GM19463 (cell line): ENCODE results near the gene CCDC121.
"Not testable (repeated sequence)": the region's sequence is repeated elsewhere in the genome, so short reads cannot be mapped to it uniquely, and the experiment has no call there.

Experiments
- ATAC-seq: cut with Tn5 transposase; IDR thresholded peaks from one replicate; pipeline ENCODE4 v1.9.1; 2021; ENCODE audit warnings: mild to moderate bottlenecking, moderate library complexity; ENCODE audit not compliant: unreplicated experiment

Gene CCDC121

DNA sequence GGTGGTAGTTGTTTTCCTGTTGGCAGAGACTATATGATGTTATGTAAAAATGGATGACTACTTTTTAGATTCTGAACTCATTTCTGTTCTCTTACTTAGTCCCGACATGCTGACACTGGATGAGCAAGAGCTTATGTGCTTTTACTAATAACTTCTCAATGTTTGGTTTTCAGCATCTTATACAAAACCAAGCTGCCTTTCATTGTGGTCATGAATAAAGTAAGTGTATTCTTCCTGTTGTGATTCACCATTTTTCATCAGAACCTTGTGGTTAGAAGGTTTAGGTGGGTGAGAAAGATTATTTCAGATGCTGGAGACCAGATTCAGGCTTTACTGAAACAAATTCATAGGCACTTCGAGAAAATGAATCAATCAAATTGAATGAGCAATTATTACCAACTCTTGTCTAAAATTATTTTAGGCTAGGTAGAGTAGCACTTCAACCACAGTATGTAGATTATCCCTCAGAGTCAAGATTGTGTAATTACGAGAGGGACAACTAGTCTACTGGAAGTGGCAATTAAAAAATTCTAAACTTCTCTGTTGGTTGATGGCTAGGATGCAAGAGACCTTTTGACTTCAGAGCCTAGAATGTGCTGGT lies 9.3 kb upstream of the CCDC121 start:
- ATAC-seq = no peak

DNA sequence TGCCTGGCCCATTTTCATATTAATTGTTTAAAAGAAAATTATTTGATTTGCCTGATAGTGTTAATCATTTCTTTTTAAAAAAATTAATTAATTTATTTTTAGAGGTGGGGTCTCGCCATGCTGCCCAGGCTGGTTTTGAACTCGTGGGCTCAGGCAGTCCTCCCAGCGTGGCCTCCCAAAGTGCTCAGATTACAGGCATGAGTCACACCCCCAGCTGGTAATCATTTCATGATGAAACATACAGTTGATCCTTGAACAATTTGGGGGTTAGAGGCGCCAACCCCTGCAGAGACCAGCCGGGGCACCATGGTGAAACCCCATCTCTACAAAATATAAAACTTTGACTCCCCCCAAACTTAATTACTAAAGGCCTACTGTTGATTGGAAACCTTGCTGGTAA lies 8.0 kb upstream of the CCDC121 start:
- no peak for ATAC-seq

DNA sequence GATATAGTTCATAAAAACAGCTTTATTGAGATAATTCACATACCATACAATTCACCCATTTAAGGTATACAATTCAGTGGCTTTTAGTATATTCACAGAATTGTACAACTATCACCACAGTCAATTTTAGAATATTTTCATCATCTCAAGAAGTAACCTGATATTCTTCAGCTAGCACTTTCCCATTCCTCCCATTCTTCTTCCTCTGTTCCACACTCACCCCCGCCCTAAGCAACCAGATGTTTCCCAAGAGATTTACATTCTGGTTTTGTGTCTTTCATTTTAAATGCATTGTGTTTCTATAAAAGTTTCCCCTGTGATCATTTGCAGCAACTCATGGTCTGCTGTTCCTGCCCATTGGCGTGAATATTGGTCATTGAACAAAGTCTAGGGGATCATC lies 5.5 kb upstream of the CCDC121 start:
- no peak for ATAC-seq

DNA sequence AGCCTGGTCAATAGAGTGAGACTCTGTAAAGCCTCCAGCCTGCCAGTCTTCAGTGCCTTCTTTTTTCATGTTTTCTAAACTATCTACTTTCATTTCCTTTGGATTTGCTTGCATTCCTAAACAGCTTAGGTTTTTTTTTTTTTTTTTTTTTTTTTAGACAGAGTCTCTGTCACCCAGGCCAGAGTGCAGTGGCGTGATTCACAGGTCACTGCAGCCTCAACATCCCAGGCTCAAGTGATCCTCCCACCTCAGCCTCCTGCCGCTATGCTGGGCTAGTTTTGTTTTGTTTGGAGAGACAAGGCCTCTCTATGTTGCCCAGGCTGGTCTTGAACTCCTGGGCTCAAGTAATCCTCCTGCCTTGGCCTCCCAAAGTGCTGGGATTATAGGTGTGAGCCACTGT lies 1.4 kb upstream of the CCDC121 start:
- not testable (repeated sequence) for ATAC-seq

DNA sequence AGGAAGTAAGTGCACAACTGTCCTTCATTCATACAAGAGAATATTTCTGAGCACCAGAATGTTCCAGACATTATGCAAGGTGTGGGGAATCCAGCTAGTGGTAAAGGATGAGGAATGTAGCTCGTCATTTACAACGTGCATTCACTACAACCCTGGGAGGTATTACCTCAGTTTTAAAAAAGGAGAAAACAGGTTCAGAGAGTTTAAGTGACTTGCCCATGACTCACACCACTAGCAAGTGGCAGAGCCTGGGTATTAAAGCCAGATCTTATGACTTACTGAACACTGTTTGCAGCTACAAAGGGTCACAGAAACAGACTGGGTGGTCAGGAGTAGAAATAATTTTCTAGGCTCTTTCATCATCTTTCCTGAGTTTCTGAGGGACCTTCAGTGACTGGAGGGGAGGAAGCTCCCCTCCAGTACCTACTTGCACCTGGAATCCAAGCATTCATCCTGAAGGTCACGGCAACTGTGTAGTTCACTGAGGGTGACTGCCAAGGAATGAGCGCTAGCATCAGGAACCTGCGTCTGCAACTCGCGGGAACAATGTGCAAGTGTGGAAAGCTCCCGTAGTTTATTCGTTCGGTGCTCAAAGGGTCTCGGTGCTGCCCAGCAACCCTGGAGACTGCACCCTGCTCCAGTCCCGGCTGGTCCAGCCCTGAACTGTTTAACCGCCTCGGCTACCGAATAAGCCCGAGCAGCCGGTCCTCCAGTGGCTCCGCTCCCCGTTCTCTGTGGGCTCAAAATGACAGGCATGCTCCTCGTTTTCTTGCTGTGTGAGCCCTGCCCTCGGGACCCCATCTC lies 647 bp downstream of the CCDC121 start:
- ATAC-seq = peak; percentile 19

DNA sequence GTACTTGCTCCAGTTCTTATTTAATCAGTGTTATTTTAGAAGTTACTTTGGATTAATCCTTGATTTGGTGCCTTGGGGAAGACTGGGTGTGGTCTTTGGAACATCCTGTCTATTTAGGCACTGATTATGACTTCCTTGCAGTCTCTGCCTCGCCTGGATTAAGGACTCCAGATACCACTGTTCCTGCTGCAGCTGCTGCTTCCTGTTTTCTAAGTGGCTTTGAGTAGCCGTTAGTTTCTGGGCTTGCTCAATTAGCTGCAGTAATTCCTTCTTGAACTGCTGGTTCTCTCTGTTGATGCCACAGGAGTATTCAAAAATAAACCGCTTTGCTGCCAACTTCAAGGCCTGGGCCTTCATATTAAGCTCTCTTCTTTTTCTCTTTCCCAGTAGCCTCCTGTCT lies 1.9 kb downstream of the CCDC121 start:
- not testable (repeated sequence) for ATAC-seq

DNA sequence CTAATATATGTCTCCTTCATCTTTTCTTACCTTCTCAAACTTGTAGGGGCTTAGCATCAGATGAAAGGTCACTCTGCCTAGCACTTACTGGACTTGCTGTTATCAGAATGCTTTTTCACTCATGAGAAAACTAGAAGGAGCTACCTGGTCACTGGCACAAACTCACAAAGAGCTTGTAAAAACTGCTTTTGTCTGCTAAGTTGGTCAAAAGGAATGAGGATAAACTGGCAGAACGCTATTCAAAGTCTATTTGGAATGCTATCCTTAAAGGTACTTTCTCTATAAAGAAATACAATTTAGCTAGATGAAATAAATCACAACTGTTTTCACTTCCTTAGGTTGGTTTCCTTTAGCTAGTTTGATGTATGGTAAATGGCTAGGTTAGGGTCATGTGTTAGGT lies 2.5 kb downstream of the CCDC121 start:
- not testable (repeated sequence) for ATAC-seq

DNA sequence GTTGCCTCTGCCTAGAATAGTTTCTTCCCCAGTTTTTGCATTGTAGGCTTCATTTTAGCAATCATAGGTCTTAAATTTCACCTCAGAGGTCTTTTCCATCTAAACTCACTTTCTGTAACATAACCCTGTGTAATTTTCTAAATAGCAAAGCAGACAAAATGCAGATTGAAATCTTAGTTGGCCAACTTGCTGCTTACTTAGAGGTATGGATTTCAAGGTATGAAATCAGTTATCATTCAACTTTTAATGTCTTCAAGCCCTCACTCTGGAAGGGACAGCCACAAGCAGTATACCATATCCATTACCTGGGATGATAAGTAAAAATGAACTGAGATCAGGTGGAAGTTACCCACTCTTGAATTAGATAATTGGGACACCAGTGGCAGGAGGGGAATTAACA lies 3.9 kb downstream of the CCDC121 start:
- no peak for ATAC-seq

DNA sequence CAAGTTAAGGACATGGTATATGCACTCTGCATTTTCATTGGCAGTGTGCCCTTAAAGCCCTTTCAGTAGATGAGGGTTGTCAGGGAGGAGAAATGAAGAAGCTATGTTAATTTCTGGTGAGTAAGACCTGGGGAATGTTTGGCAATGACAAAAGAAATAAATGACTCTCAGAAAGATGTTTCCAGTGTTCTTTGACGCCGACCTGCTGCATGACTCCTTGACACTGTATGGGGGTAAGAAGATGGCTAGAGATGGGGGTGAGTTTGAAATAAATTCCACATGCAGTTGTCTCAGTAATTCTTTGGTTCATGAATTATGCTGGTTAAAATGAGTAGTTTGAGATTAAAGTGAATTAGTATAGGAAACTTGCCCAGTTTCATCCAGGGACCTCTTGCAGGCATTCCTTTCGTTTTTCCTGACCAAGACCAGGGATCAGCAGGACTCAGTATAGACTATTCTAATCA lies 5.9 kb downstream of the CCDC121 start:
- no peak for ATAC-seq

DNA sequence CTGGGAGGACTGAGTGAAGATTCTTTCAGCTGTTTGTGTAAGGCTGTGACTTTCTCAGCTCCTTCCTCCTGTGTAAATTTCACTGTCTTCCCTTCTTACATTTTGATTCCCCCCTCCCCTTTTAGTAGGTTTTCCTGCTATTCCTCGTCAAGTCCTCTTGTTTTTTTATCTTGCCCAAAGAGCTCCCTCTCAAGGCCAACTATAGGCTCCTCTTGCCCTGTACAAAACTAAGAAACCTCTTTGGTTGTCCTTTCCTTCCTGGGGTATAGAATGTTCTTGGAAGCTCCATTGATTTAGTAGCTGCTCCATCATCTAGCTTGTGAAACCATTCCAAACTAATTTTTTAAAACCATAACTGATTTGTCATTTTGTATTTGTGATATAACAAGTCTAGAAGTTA lies 7.3 kb downstream of the CCDC121 start:
- ATAC-seq = no peak

DNA sequence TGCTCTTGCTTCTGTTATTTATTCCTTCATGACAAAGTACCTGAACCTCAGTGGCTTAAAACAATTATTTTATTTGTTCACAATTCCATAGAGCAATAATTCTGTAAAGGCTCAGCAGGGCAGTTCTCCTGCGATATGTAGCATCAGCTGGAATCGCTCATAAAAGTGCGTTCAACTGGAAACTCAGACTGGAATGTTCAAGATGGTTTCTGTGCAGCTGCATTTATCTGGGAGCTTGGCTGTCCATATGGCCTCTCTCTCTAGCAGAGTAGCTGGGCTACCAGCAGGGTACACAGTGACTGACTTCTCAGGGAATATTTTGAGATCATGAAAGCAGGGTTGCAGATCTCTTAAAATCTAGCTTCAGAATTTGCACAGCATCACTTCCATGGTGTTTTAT lies 13.5 kb downstream of the CCDC121 start:
- no peak for ATAC-seq

DNA sequence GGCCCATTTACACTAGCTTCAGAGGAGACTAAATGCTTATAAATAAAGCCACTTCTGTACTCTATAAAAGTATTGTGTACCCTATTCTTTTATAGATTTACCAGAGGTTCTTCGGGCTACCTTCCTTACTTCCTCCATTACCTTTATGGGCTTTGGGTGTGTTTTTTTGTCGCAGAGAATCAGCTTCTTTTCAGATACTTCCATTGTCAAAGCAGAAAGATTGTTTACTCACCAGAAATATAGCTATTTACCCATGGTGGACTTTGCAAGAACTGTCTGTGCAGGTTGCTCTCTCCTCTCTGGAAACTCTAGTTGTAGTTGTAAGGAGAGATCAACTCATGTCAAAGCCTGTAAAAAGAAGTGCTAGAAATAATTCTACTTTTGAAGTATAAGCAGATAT lies 14.8 kb downstream of the CCDC121 start:
- no peak for ATAC-seq

DNA sequence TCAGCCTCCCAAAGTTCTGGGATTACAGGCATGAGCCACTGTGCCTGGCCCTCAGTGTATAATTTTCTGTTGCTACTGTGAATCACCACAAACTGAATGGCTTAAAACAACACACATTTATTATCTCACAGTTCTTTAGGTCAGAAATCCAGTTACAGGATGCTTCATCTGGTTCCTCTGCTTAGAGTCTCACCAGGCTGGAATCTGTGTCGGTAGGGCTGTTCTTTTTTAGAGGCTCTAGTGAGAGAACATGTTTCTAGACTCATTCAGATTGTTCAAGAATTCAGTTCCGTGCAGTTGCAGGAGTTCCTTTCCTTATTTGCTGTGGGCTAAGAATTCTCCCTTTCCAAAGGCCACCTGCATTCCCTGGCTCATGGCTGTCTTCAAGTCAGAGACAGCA lies 22.2 kb downstream of the CCDC121 start:
- no peak for ATAC-seq

DNA sequence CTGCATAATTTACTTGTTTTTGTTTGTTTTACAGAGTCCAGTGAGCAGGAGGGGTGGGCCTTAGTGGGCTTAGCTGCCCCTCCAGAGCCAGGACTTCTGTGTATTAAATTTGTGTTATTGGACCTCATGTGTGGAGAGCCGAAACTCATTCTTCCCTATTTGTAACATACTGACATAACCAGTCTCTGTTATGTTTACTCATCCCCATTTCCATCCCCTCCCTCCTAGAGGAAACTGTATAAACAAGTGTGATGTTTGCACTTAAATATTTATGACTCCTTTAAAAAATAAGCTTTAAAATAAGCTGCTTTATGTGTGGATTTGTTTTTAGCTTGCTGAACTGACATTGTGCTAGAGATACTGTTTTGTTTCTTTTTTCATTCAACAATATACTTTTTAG lies 32.2 kb downstream of the CCDC121 start:
- ATAC-seq = no peak

DNA sequence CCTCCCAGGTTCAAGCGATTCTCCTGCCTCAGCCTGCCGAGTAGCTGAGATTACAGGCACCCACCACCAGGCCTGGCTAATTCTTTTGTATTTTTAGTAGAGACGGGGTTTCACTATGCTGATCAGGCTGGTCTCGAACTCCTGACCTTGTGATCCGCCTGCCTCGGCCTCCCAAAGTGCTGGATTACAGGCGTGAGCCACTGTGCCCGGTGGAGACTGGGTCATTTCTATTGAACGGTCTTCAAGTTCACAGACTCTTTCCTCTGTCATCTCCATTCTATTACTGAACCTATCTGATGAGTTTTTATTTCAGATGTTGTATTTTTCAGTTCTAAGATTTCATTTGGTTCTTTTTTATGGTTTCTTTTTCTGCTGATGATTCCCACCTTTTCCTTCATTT lies 33.4 kb downstream of the CCDC121 start:
- not testable (repeated sequence) for ATAC-seq

DNA sequence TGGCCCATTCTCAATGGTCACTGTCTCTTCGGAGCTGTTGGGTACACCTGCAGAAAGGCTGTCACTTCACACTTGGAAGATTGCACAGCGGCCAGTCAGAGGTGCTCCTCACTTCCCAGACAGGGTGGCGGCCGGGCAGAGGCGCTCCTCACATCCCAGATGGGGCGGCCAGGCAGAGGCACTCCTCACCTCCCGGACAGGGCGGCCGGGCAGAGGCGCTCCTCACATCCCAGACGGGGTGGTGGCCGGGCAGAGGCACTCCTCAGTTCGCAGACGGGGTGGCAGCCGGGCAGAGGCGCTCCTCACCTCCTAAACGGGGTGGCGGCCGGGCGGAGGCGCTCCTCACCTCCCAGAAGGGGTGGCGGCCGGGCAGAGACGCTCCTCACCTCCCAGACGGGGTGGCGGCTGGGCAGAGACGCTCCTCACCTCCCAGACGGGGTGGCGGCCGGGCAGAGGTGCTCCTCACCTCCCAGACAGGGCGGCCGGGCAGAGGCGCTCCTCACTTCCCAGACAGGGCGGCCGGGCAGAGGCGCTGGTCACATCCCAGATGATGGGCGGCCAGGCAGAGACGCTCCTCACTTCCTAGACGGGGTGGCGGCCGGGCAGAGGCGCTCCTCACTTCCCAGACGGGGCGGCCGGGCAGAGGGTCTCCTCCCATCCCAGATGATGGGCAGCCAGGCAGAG lies 34.6 kb downstream of the CCDC121 start:
- not testable (repeated sequence) for ATAC-seq

DNA sequence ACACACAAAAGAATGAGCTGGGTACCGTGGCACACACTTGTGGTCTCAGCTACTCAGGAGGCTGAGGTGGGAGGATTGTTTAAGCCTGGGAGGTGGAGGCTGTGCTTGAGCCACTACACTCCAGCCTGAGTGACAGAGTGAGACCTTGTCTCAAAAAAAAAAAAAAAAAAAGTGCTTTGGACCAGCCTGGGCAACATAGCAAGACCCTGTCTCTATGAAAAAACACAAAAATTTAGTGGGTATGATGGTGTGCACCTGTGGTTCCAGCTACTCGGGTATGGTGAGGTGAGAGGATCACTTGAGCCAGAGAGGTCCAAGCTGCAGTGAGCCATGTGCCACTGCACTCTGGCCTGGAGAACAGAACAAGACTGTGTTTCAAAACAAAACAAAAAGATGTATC lies 35.6 kb downstream of the CCDC121 start:
- no peak for ATAC-seq

DNA sequence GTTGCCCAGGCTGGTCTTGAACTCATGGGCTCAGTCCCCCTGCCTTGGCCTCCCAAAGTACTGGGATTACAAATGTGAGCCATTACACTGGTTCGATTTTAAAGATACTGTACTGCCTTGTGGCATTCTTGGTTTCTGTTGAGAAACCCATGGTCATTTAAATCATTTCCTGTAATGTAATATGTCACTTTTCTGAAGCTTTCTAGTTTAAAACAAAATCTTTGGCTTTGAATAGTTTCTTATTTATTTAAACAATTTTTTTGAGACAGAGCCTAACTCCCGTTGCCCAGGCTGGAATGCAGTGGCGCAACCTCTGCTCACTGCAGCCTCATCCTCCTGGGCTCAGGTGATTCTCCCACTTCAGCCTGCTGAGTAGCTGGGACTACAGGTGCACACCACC lies 37.1 kb downstream of the CCDC121 start:
- no peak for ATAC-seq

DNA sequence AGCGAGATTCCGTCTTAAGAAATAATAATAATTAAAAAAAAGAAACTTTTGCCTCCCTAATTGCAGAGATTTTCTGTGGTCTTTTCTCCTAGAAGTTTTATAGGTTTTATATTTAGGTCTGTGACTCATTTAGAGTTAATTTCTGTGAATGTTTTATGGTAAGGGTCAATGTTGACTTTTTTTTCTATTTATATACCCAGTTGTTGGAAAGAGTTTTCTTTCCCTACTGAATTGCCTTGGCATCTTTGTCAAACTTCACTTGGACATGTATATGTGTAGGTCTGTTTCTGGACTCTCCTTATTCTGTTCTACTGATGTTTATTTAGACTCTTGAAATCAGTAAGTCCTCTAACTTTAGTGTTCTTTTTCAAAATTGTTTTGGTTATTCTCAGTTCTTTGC lies 40.5 kb downstream of the CCDC121 start:
- ATAC-seq = no peak

DNA sequence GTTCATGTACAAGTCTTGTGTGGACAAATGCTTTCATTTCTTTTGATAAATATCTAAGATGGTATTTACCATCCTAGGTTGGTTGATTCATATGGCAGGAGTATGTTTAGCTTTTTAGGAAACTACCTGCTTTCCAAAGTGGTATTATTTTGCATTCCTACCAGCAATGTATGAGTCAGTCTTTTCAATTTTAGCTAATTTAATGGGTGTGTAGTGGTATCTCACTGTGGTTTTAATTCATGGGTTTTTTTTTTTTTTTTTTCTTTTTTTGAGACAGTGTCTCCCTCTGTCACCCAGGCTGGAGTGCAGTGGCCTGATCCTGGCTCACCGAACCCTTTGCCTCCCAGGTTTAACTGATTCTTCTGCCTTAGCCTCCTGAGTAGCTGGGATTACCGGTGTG lies 41.8 kb downstream of the CCDC121 start:
- no peak for ATAC-seq

DNA sequence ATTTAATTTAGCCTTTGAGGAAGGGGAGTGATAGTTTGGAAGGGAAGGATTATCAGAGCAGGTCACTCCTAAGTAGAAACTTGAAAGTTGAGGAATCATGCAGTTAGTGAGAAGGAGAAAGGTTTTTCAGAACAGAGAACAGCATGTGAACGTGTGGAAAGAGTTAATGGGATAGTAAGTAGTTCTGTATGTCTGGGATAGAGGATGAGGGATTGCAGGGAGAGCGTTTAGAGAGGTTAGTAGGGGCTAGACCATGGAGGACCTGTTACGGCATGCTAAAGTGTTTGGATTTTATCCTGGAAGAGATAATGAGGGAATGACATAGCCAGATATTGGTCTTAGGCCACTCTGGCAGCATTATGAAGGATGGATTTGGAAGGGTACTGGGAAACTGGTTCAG lies 44.2 kb downstream of the CCDC121 start:
- no peak for ATAC-seq

DNA sequence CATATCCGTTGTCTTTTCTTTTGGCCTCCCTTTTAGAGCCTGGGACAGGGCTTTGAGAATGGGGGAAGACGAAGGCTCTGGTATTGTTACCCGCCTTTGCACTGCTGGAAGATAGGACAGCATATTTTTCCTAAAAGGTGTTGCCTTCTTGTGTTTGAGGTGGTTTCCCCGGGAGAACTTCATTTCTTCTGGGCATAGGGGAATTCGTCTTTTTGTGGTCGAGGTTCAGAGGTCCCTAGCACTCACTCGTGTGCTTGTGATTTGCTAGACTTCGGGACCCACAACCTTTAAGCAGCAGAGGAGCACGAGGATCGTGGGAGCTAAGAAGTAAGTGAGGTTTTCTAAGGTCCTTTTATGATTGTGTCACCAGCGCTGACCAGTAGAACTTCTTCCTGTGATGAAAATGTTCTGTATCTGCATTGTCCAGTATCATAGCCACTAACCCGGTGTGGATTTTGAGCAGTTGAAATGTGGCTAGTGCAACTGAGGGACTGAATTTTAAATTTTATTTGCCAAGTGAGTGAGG lies 45.4 kb downstream of the CCDC121 start:
- no peak for ATAC-seq
